Mucosa of rectum (tissue), 2 donors: Measurements from ENCODE around the gene METRNL.
A peak's percentile ranks its signal among the peaks of the same experiment; 100 is the strongest.

Source experiments
- H3K27ac ChIP-seq, 2 donors: one replicate each; pipeline ENCODE4 v1.7.0; 2013; ENCODE audit warnings: inconsistent platforms in 2 of 2, low read depth in 2 of 2, low read length in 2 of 2
- H3K27me3 ChIP-seq, 2 donors: one replicate each; pipeline ENCODE4 v1.7.0; 2013; ENCODE audit warnings: low read length in 2 of 2; ENCODE audit not compliant: control insufficient read depth in 2 of 2, insufficient read depth in 2 of 2
- H3K36me3 ChIP-seq, 2 donors: one replicate each; pipeline ENCODE4 v1.7.0; 2013; ENCODE audit warnings: low read length in 2 of 2; ENCODE audit not compliant: control insufficient read depth in 2 of 2, insufficient read depth in 2 of 2
- H3K4me1 ChIP-seq, 2 donors: one replicate each; pipeline ENCODE4 v1.7.0; 2013; ENCODE audit warnings: low read length in 2 of 2, mild to moderate bottlenecking in 1 of 2; ENCODE audit not compliant: control insufficient read depth in 2 of 2, insufficient read depth in 2 of 2
- H3K4me3 ChIP-seq, 2 donors: one replicate each; pipeline ENCODE4 v1.7.0; 2013; ENCODE audit warnings: low read length in 2 of 2
- H3K9ac ChIP-seq, 2 donors: one replicate each; pipeline ENCODE4 v1.7.0; 2013; ENCODE audit warnings: low read length in 2 of 2, low read depth in 1 of 2, mild to moderate bottlenecking in 1 of 2
- H3K9me3 ChIP-seq, 2 donors: one replicate each; pipeline ENCODE4 v1.7.0; 2013; ENCODE audit warnings: low read length in 2 of 2; ENCODE audit not compliant: control insufficient read depth in 2 of 2
- donor health status: healthy.
- donor health status: Normal muscosa, but diverticular disease.

Gene METRNL

DNA sequence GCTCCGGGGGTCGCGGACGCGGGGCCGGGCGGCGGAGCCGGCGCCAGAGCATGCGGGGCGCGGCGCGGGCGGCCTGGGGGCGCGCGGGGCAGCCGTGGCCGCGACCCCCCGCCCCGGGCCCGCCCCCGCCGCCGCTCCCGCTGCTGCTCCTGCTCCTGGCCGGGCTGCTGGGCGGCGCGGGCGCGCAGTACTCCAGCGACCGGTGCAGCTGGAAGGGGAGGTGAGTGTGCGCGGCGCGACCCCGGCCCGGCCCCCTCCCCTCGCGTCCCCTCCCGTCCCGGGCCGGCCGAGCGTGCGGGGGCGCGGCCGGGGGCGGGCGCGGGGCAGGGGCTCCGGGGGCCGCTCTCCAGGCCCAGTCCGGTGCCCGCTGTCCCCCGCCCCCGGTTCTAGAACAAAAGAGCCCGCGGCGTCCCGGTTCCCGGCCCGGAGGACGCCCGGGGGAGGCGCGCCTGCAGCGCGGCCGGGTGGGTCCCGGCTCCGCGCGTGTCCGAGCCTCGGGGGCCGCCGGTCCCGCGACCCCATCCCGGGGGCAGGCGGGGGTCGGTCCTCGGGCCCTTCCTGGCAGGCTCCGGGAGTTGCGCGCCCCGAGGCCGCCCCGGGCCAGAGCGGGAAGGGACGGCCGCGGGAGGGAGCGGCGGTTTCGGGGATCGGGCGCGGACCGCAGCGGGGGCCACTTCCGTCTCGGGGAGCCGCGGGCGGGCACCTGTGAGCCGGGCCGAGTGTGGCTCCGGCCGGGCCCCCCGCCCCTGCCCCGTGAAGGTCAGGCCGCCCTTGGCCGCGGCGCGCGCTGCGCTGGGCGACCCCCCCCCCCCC is 563 bp downstream of the METRNL start:
- no peaks in the 10 kb centered on the region for H3K9me3 ChIP-seq
- peaks cover 6 to 15% of the 10 kb centered on the region in 2 donors for H3K27me3 ChIP-seq
- H3K4me1 ChIP-seq, result peaks cover 44 to 45% of the 10 kb centered on the region in 2 donors
- peak overlapping the region; percentile 31 to 75 for H3K4me3 ChIP-seq
- H3K9ac ChIP-seq, result peak overlapping the region; percentile 14 to 89
- H3K27ac ChIP-seq, result peak overlapping the region; percentile 89 to 92
- H3K36me3 ChIP-seq, result no peaks in the 10 kb centered on the region

- peaks cover 6 to 15% of the 10 kb centered on the region in 2 donors for H3K27me3 ChIP-seq
- H3K4me1 ChIP-seq, result peaks cover 48 to 50% of the 10 kb centered on the region in 2 donors
- peak overlapping the region; percentile 67 to 75 for H3K4me3 ChIP-seq
- peak overlapping the region in 1 of 2 donors; percentile 89 for H3K9ac ChIP-seq
- no peaks in the 10 kb centered on the region for H3K9me3 ChIP-seq
- H3K36me3 ChIP-seq, result peaks cover 5% of the 10 kb centered on the region in 2 donors
- peak overlapping the region; percentile 89 to 92 for H3K27ac ChIP-seq
Measured at GRCh38 chr17:83080579-83080857, 1.1 kb downstream of the METRNL start.

DNA sequence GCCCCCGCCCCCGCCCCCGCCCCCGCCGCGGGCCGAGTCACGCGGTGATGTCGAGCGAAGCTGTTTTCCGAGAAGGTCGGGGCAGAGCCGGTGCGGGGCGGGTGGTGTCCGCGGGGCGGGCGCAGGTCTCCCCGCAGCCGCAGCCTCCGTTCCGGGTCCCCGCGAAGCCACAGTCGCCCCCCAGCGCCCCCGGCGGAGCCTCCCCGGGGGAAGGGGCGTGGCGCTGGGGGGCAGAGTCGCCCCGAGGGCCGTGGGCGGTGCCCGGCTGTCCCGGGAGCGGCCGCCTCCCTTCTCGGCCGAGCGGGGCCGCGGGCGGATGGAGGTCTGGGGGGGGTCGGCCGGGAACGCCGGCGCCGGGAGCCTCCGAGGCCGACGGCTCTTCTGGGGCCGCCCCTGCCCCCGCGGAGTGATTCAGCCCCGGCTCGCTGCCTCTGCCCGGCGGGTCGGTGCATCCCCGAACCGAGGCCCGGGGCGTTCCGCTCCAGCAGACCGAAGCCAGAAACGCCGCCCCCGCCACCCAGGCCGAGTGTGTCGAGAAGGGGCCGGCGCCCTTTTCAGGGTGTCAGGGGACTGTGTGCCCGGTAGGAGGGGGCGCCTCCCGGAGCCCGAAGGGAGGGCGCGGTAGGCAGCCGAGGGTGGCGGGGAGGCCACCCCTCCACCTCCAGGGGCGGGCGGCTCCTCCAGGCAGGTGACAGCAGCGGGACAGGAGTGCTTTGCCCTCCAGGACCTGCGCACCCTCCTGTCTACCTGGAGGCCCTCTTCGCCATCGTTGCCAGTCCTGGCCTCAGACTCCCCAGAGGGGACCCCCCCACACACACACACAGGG is 1.7 kb downstream of the METRNL start:
- Histone ChIP-seq H3K4me3 (peak overlapping the region; percentile 67 to 75), H3K9ac (peak overlapping the region; percentile 57 to 89), H3K4me1 (peaks cover 51 to 52% of the 10 kb centered on the region in 2 donors), H3K9me3 (no peaks in the 10 kb centered on the region), H3K27me3 (peaks cover 6 to 15% of the 10 kb centered on the region in 2 donors), H3K27ac (peak overlapping the region; percentile 89 to 92), H3K36me3 (peaks cover 9 to 10% of the 10 kb centered on the region in 2 donors)

DNA sequence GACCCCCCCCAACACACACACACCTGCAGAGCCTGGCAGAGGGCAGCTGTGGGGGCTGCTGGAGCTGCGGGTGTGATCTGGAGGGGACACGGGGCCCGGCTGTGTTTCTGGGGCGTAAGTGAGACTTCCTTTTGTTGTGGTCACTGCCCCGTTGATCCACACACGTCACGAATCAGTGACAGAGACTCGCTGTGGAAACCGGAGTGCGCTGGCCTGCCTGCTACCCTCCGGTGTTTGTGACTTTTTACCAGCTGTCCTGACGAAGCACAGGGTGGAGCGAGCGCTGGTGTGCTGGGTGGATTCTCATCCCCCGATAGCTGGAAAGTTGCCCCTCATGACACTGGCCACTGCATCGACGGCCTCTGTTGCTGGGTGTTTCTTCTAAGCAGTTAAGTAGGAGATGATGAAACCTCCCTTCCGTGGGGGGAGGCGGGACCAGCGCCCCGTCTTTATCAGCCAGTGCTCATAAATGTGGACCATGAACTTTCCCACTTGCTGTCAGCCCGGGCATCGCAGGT is 2.3 kb downstream of the METRNL start:
- Histone ChIP-seq H3K27me3 (peaks cover 6 to 15% of the 10 kb centered on the region in 2 donors), H3K9me3 (no peaks in the 10 kb centered on the region), H3K36me3 (peaks cover 15 to 16% of the 10 kb centered on the region in 2 donors), H3K4me1 (peaks cover 51 to 52% of the 10 kb centered on the region in 2 donors), H3K27ac (peak overlapping the region; percentile 89 to 92), H3K9ac (peak overlapping the region; percentile 57 to 89), H3K4me3 (peak overlapping the region; percentile 67 to 75)

DNA sequence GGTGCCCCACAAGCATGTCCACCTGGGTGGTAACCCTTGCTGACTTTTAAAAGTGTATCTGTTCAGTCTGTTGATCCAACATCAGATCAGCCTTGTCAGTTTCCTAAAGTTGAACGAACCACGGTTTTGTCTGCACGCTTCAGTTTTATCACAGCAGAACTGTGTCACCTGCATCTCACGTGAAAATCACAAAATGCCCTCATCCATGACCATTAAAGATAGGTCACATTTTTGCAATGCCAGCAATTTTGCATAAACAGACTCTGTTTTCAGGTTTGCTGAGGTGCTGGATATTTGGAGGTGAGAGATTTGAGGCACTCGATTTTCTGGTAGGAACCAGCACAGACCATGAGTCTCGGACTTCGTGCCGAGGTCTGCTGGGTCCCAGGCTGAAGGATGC is 3.0 kb downstream of the METRNL start:
- Histone ChIP-seq H3K27me3 (peaks cover 3 to 9% of the 10 kb centered on the region in 2 donors), H3K9ac (peak overlapping the region; percentile 57 to 89), H3K4me1 (peaks cover 52% of the 10 kb centered on the region in 2 donors), H3K4me3 (peak overlapping the region; percentile 37 to 67), H3K36me3 (peaks cover 15 to 18% of the 10 kb centered on the region in 2 donors), H3K27ac (peak overlapping the region; percentile 89 to 92), H3K9me3 (no peaks in the 10 kb centered on the region)

- Histone ChIP-seq H3K27ac (peak overlapping the region; percentile 32 to 89), H3K27me3 (peaks cover 0 to 5% of the 10 kb centered on the region in 2 donors), H3K9ac (peak overlapping the region in 1 of 2 donors; percentile 26), H3K4me1 (peaks cover 56% of the 10 kb centered on the region in 2 donors), H3K9me3 (no peaks in the 10 kb centered on the region), H3K36me3 (peaks cover 17 to 23% of the 10 kb centered on the region in 2 donors), H3K4me3 (peak overlapping the region in 1 of 2 donors; percentile 67)
Measured at GRCh38 chr17:83082909-83083367, 3.5 kb downstream of the METRNL start.

DNA sequence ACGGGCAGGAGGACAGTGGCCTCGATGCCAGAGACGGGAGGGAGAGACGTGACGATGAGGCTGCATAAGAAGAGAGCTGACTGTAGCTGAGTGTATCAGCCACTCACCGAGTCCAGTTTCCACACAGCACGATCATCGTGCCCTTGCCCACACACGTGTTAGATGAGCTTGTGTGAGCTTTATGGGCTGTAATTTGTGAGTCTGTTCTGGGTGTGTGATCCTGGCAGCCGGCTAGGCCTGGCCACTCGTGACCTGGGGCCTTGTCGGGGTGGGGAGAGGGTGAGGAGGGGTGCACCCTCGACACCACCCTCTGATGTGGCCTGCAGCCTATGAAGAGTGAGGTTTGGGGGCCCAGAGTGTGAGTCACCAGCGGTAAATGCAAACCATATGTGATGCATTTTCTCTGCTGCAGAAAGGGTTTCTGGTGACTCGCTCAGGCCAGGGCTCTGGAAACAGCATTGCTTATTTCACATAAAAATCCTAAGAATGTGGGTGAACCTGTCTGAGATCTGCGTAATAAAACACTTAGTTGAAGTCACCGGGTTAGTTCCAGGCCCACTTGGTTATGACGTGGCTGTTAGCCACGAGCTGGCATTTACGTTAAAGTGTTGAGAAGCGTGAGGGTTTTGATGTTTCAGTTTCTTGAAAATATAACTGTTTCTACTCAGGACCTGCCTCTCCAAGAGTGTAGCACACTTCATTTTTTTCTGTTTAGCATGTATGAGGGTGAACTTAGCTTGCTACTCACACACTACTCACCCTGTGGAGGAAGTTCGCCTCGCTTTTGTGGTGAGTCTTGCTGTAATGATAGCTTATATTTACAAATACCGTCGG is 4.2 kb downstream of the METRNL start:
- Histone ChIP-seq H3K9ac (peak overlapping the region; percentile 29 to 45), H3K27ac (peak overlapping the region; percentile 32 to 89), H3K36me3 (peaks cover 17 to 24% of the 10 kb centered on the region in 2 donors), H3K9me3 (no peaks in the 10 kb centered on the region), H3K4me1 (peaks cover 56 to 58% of the 10 kb centered on the region in 2 donors), H3K4me3 (peak overlapping the region in 1 of 2 donors; percentile 33), H3K27me3 (no peaks in the 10 kb centered on the region)

DNA sequence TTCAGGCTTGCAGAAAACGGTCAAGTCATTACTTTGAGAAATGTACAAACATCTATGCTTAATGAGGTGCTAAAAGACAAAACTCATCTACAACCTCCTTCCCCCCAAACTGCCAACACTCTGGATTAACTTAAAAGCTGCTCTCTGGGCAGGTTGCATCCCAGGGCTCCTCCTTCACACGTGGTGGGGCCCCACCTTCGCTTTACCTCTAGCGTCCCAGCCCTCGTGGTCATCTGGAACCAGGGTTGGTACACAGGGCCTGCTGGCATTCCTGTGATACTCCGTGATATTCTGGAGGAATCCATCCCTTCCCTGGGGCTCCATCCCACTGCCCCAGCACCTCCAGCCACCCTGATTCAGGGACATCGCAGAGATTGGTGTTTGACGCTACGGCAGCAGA is 4.8 kb downstream of the METRNL start:
- H3K27ac ChIP-seq, result peak overlapping the region; percentile 32 to 89
- no peaks in the 10 kb centered on the region for H3K27me3 ChIP-seq
- peaks cover 60 to 62% of the 10 kb centered on the region in 2 donors for H3K4me1 ChIP-seq
- H3K9me3 ChIP-seq, result no peaks in the 10 kb centered on the region
- peaks cover 17 to 24% of the 10 kb centered on the region in 2 donors for H3K36me3 ChIP-seq
- peak overlapping the region; percentile 33 to 41 for H3K9ac ChIP-seq
- H3K4me3 ChIP-seq, result peak overlapping the region in 1 of 2 donors; percentile 33

GRCh38 chr17:83084621-83085056 is 5.2 kb downstream of the METRNL start:
- Histone ChIP-seq H3K36me3 (peaks cover 17 to 24% of the 10 kb centered on the region in 2 donors), H3K27me3 (no peaks in the 10 kb centered on the region), H3K9me3 (no peaks in the 10 kb centered on the region), H3K27ac (peak overlapping the region; percentile 32 to 89), H3K4me1 (peaks cover 61 to 65% of the 10 kb centered on the region in 2 donors), H3K9ac (peak overlapping the region; percentile 33 to 41), H3K4me3 (peak overlapping the region in 1 of 2 donors; percentile 33)
